ENCODE results near the gene MATN4.
A peak's percentile ranks its signal among the peaks of the same experiment; 100 is the strongest.

The MATN4 gene

DNA sequence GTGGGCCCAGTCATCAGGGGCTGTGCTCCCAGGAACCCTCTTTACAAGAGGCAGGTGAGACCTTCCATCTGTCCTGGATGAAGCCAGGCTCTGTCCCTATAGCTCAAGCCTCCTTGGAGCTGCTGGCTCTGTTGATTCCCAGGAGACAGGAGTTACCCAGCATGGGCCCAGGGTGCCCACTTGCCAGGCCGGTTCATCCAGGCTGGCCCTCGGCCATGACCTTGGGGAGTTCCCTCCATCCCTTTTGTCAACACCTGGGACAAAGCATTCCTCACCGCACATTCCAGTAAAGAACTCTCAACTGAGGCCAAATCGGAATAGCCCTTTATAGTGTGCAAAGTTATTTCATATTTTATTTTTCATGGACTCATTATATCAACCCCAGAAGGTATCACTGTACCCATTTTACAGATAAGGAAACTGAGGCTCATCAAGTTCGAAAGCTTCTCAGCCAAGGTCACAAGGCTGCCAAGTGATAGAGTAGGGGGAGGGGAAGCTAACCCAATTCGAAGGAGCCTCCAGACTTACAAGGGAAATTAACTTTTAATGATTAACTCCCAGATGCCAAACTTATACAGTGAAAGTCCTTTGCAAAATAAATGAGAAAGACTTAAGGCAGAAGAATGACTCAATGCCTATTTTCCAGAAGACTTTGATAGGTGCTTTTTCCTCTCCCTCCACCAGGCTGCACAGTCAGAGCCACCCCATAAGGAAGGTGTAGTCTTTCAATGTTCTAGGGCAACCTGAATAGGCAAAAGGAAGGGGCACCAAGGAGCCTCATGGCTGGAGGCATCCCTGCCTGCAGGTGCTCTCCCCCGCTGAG lies 21.6 kb upstream of the MATN4 start:
- ATAC-seq (no peak), DNase-seq (ENCODE audit: low spot score in 2 of 2) (no peak)
- peaks cover 96% of the 10 kb centered on the region for H3K36me3 Mint-ChIP-seq

DNA sequence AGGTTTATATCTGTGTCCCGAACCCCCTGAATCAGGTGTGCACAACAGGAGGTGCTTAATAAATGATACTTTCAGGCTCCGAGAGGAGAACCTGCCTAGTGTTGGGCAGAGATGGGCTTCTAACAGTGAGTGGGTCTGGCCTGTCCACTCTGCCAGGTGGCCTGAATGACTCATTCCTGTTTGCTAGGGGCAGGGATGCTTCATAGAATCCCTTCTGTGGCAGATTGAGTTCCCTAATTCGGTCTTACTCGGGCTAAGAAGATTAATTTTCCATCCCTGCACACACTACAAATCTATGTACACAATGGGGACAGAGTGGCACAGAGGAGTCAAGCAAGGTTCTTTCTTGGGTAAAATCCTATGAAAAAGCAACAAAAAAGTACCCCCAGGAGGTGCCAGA lies 20.4 kb upstream of the MATN4 start:
- no peaks in the 10 kb centered on the region for H3K4me1 Mint-ChIP-seq
- H3K27ac Mint-ChIP-seq = no peak overlapping the region
- no peak overlapping the region for H3K4me3 Mint-ChIP-seq
- peaks cover 84% of the 10 kb centered on the region for H3K36me3 Mint-ChIP-seq
- ATAC-seq (no peak), DNase-seq (ENCODE audit: low spot score in 2 of 2) (no peak)
- H3K9me3 Mint-ChIP-seq = no peaks in the 10 kb centered on the region

More for the DNA sequence above, 21.6 kb upstream of the MATN4 start:
- no peak overlapping the region for H3K4me3 Mint-ChIP-seq
- no peaks in the 10 kb centered on the region for H3K9me3 Mint-ChIP-seq
- H3K4me1 Mint-ChIP-seq = no peaks in the 10 kb centered on the region
- no peak overlapping the region for H3K27ac Mint-ChIP-seq

DNA sequence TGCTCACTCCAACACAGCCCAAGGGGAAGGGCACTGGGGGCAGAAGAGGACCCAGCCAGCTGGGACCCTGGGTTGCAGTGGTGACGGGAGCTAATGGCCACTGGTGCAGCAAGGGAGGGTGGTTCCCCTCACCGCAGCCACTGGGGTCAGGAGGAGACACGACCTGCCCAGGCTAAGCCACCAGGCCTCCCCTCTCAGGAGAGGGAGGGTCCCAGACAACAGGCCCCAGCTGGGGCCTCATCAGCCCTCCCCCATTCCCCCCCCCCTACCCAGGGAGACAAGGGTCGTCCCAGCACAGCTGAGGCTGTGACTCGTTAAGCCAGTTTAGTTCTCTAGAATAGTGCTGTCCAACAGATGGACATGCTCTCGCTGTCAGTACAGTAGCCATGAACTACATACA lies 17.3 kb upstream of the MATN4 start:
- Mint-ChIP-seq H3K9me3 (no peaks in the 10 kb centered on the region), H3K4me1 (peaks cover 8% of the 10 kb centered on the region), H3K27ac (no peak overlapping the region), H3K36me3 (peaks cover 53% of the 10 kb centered on the region), H3K4me3 (no peak overlapping the region)
- ATAC-seq (no peak), DNase-seq (ENCODE audit: low spot score in 2 of 2) (no peak)

DNA sequence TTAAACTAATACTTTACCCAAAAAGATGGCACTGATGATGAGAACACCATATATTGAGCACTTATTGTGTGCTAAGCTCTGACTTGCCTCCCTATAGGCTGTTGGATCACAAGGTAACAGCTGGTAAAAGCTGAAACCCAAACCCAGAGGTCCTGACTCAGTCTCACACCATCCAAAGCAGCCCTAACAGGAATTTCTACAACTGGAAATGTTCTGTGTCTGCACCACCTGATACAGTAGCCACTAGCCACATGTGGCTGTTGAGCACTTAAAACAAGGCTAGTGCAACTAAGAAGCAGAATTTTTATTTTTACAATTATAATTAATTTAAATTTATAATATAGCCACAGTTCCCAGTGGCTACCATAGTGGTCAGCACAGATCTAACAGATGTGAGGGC lies 15.6 kb upstream of the MATN4 start:
- ATAC-seq = no peak
- DNase-seq (ENCODE audit: low spot score in 2 of 2) = no peak
- Mint-ChIP-seq H3K36me3 (peaks cover 40% of the 10 kb centered on the region), H3K4me3 (no peak overlapping the region), H3K9me3 (no peaks in the 10 kb centered on the region), H3K4me1 (peaks cover 17% of the 10 kb centered on the region), H3K27ac (no peak overlapping the region)

DNA sequence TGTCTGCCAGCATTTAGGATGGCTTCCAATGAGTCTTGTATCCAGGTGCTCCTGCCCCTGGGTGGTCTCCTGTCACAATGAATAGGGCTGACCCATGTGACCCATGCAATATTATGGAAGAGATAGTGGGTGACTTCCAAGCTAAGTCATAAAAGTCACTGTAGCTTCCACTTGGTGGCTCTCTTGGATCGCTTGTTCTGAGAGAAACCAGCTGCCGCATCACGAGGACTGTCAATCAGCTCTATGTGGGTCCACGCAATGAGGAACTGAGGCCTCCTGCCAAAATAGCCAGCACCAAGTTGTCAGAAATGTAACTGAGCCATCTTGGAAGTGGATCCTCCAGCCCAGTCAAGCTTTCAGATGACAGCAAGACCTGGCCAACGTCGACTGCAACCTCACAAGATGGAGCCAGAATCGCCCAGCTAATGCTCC lies 14.9 kb upstream of the MATN4 start:
- Mint-ChIP-seq H3K27ac (no peak overlapping the region), H3K9me3 (no peaks in the 10 kb centered on the region), H3K36me3 (peaks cover 32% of the 10 kb centered on the region), H3K4me3 (no peak overlapping the region), H3K4me1 (peaks cover 24% of the 10 kb centered on the region)
- no peak for ATAC-seq
- no peak for DNase-seq (ENCODE audit: low spot score in 2 of 2)

DNA sequence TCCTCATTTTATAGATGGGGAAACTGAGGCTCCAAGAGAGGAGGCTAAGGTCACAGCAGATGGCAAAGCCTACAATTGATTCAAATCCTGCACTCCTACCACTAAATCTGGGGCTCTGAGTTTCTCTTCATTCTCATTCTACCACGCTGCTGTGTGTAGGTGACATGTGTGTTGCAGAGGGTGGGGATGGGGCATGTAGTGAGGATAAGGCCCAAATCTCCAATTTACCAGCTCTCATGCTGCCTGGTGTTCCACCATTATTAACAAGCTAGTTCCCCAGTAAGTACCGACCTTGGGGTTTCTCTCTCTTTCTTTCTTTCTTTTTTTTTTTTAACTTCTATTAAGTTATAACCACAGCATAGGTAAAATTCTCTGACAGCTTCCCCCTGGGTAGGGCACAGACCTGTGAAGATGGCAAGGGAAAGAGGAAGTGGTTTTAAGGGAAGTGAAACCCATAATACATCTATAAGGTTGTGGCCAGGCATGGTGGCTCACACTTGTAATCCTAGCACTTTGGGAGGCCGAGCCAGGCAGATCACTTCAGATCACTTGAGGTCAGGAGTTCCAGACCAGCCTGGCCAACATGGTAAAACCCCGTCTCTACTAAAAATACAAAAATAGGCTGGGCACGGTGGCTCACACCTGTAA lies 13.0 kb upstream of the MATN4 start:
- peaks cover 28% of the 10 kb centered on the region for H3K4me1 Mint-ChIP-seq
- no peak for DNase-seq (ENCODE audit: low spot score in 2 of 2)
- peak overlapping the region; percentile 43 for H3K27ac Mint-ChIP-seq

DNA sequence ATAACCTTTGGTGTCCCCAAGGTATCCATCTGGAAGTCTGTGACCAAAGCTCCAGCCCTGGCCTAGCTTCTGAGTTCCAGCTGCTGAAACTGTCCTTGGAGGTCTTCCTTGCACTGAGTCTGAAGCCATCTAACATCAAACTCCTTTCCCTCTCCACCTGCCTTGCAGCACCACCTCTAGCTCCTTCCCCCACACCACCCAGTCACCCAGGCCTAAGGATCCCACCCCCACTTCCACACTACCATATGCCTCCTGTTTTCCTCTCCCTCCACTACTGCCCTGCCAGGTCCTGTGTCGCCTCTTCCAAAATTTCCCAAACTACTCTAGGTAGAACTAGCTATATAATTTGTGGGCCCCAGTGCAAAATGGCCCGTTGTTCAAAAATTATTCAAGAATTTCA lies 10.8 kb upstream of the MATN4 start:
- Mint-ChIP-seq H3K4me1 (peaks cover 28% of the 10 kb centered on the region), H3K36me3 (no peaks in the 10 kb centered on the region), H3K27ac (peak overlapping the region; percentile 68), H3K4me3 (peak overlapping the region; percentile 30), H3K9me3 (no peaks in the 10 kb centered on the region)
- DNase-seq (ENCODE audit: low spot score in 2 of 2) (no peak), ATAC-seq (no peak)

More for the DNA sequence above, 13.0 kb upstream of the MATN4 start:
- H3K36me3 Mint-ChIP-seq = peaks cover 13% of the 10 kb centered on the region
- no peaks in the 10 kb centered on the region for H3K9me3 Mint-ChIP-seq
- ATAC-seq = peak; percentile 74
- H3K4me3 Mint-ChIP-seq = no peak overlapping the region

DNA sequence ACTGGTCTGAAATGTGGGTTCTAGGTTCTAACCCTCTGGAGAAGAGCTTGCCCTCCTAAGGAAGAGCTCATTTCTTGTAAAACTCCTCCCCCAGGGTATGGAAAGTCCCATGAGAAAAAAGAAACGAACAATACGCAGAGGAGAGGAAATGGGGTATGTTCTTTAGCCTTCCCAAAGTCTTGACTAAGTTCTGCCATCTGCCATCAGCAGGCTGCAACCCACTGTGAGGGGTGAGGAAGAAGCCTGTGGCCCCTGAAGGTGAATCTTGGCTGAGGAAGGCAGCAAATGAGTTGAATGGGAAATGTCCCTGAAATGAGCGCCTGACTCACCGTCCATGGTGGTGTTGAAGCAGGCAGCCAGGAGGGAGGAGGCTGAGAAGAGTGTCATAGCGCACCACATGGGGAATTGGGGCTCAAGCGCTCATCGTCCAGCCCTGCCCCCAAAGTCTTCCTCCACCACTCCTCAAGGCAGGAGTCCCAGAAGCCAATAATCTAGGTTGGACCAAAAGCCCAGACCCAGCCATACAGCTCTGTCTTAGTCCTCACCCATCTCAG lies 10.4 kb upstream of the MATN4 start:
- H3K36me3 Mint-ChIP-seq = no peaks in the 10 kb centered on the region
- peaks cover 28% of the 10 kb centered on the region for H3K4me1 Mint-ChIP-seq
- ATAC-seq (no peak), DNase-seq (ENCODE audit: low spot score in 2 of 2) (no peak)
- H3K9me3 Mint-ChIP-seq = no peaks in the 10 kb centered on the region
- H3K27ac Mint-ChIP-seq = peak overlapping the region; percentile 68
- peak overlapping the region; percentile 30 for H3K4me3 Mint-ChIP-seq

DNA sequence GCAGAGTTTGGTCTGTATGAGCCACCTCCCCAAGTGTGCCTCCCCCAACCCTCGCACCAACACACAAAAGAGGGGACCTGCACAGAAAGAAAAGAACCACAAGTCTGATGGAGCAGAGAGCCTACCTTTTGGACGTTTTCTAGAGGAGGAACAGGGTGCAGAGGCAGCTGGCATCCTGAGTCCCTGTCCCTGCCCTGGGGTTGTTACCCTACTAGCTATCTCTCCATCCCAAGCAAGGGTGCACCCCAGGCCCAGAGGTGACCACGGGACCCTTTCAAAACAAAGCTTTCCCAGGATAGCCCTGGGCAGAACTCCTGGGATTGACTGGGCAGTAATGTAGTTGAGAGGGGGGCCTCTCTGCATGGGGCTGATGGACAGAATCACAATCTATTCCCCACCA lies 9.7 kb upstream of the MATN4 start:
- DNase-seq (ENCODE audit: low spot score in 2 of 2) = no peak
- Mint-ChIP-seq H3K36me3 (no peaks in the 10 kb centered on the region), H3K4me3 (no peak overlapping the region), H3K4me1 (peaks cover 28% of the 10 kb centered on the region), H3K27ac (peak overlapping the region; percentile 68), H3K9me3 (no peaks in the 10 kb centered on the region)
- no peak for ATAC-seq

DNA sequence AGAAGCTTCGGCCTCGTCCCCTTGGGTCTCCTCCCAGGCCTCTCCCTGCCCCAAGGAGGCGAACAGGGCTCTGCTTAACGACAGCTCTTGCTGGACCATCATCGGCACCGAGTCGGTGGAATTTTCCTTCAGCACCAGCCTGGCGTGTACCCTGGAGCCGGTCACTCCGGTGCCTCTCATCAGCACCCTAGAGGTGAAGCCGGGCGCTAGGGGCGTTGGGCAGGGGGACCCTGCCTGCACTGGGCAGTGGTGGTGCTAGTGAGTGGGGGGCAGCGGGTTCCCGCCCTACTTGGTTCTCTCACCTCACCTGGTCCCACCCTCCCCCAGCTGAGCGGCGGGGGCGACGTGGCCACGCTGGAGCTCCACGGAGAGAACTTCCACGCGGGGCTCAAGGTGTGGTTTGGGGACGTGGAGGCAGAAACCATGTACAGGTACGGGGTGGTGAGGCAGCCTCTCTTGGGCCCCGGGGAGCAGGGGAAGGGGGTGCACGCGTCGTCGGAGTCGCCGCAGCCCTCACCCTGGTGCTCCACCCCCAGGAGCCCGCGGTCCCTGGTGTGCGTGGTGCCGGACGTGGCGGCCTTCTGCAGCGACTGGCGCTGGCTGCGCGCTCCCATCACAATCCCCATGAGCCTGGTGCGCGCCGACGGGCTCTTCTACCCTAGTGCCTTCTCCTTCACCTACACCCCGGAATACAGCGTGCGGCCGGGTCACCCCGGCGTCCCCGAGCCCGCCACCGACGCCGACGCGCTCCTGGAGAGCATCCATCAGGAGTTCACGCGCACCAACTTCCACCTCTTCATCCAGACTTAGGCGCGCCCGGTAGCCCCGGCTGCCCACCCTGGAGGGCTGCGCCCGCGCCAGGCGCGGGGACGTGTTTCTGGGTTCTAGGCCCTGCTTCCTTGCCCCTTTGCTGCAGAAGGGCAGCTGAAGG lies 8.3 kb upstream of the MATN4 start:
- Mint-ChIP-seq H3K4me1 (peaks cover 33% of the 10 kb centered on the region), H3K4me3 (no peak overlapping the region), H3K36me3 (no peaks in the 10 kb centered on the region), H3K9me3 (no peaks in the 10 kb centered on the region), H3K27ac (no peak overlapping the region)
- DNase-seq (ENCODE audit: low spot score in 2 of 2) (no peak), ATAC-seq (peak; percentile 22)

DNA sequence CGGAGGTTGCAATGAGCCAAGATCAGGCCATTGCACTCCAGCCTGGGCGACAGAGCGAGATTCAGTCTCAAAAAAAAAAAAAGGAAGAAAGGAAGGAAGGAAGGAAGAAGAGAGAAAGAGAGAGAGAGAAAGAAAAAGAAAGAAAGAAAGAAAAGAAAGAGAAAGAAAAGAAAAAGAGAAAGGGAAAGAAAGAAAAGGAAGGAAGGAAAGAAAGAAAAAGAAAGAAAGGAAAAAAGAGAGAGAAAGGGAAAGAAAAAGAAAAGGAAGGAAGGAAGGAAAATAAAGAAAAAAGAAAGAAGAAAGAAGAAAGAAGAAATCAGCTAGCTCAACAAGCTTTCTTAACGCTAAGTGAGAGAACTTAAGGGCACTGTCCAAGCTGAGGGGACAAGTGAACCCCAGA lies 7.6 kb upstream of the MATN4 start:
- ATAC-seq = no peak
- no peak overlapping the region for H3K27ac Mint-ChIP-seq
- H3K36me3 Mint-ChIP-seq = no peaks in the 10 kb centered on the region
- no peak for DNase-seq (ENCODE audit: low spot score in 2 of 2)
- no peak overlapping the region for H3K4me3 Mint-ChIP-seq
- no peaks in the 10 kb centered on the region for H3K9me3 Mint-ChIP-seq
- H3K4me1 Mint-ChIP-seq = peaks cover 28% of the 10 kb centered on the region

DNA sequence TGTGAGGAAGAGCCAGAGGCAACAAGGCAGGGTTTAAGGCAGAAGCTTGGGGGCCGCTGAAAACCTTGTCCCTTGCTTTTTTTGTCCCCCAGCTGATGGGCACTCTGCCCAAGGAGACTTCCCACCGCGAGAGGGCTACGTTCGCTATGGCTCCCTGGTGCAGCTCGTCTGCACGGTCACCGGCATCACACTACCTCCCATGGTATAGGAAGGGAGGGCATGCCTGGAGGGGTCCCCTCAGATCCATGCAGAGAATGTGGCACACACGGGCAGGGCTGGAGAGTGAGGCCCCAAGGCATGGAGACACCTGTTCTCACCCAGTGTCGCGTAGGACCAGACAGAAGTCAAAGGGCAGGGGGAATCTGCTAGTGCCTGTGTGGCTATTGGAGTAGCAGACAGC lies 5.8 kb upstream of the MATN4 start:
- Mint-ChIP-seq H3K9me3 (no peaks in the 10 kb centered on the region), H3K4me1 (peaks cover 21% of the 10 kb centered on the region), H3K36me3 (no peaks in the 10 kb centered on the region), H3K4me3 (no peak overlapping the region), H3K27ac (no peak overlapping the region)
- DNase-seq (ENCODE audit: low spot score in 2 of 2) (no peak), ATAC-seq (no peak)

DNA sequence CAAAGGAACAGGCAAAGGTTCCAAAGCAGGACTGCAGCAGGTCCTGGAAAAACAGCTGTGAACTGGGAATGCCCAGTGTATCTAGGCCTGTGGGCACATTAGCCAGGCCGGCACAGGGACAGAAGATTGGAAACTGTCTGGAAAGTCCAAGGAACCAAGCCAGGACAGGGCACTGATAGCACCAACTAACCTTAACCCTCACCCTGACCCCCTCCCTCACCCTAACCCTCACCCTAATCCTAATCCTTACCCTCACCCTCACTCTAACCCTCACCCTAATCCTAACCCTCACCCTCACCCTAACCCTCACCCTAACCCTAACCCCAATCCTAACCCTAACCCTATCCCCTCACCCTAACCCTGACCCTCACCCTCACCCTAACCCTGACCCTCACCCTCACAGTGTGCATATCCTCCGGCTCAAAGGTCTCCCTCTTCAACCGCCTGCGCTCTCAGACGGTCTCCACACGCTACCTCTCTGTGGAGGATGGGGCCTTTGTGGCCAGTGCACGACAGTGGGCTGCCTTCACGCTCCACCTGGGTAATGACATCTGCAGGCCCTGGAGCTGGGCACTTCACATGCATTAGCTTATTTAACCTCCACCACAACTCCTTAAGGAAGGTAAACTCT lies 5.1 kb upstream of the MATN4 start:
- no peak for ATAC-seq
- H3K27ac Mint-ChIP-seq = no peak overlapping the region
- H3K4me3 Mint-ChIP-seq = no peak overlapping the region
- peaks cover 13% of the 10 kb centered on the region for H3K4me1 Mint-ChIP-seq
- H3K9me3 Mint-ChIP-seq = no peaks in the 10 kb centered on the region
- no peaks in the 10 kb centered on the region for H3K36me3 Mint-ChIP-seq
- no peak for DNase-seq (ENCODE audit: low spot score in 2 of 2)

DNA sequence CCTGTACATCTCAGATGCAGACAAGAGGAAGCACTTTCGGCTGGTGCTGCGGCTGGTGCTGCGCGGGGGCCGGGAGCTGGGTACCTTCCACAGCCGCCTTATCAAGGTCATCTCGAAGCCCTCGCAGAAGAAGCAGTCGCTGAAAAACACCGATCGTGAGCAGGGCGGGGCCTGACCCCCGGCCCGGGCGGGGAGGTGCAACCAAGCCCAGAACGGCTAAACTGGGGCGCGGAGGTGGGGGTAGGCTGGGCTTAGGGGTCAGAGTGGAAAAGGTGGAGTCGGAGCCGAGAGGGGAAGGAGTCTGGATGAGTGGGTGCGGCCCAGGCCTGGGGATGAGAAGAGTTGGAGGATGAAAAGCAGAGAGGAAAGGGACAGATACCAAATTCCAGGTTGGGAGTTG lies 4.1 kb upstream of the MATN4 start:
- Mint-ChIP-seq H3K4me3 (no peak overlapping the region), H3K9me3 (no peaks in the 10 kb centered on the region), H3K27ac (no peak overlapping the region), H3K36me3 (no peaks in the 10 kb centered on the region), H3K4me1 (peaks cover 8% of the 10 kb centered on the region)
- DNase-seq (ENCODE audit: low spot score in 2 of 2) (peak in 1 of 2 donors; percentile 47), ATAC-seq (no peak)
